Prostate gland (tissue), 2 donors: ENCODE results near the gene TSNAX.

Source experiments
- POLR2A ChIP-seq: fragments of 450-650 bp; IDR thresholded peaks from one replicate; pipeline ENCODE4 v1.6.1; 2016; ENCODE audit warnings: antibody characterized with exemption, mild to moderate bottlenecking
- POLR2AphosphoS5 ChIP-seq: sonication (generic); formaldehyde crosslinking; IDR thresholded peaks from one replicate; pipeline ENCODE4 v1.6.1; 2017; ENCODE audit warnings: antibody characterized with exemption
- TF ChIP-seq, protein P1 (sequence below), 4 experiments: fragments of 200-600 bp in 2 of 4; fragments of 450-650 bp in 2 of 4; sonication (generic) in 2 of 4; IDR thresholded peaks; 1 replicate in 3 of 4; 2 replicates in 1 of 4; pipeline ENCODE4 v1.5.1; 2016 to 2019; ENCODE audit warnings: antibody characterized with exemption in 4 of 4, mild to moderate bottlenecking in 2 of 4, moderate library complexity in 2 of 4

DNA sequence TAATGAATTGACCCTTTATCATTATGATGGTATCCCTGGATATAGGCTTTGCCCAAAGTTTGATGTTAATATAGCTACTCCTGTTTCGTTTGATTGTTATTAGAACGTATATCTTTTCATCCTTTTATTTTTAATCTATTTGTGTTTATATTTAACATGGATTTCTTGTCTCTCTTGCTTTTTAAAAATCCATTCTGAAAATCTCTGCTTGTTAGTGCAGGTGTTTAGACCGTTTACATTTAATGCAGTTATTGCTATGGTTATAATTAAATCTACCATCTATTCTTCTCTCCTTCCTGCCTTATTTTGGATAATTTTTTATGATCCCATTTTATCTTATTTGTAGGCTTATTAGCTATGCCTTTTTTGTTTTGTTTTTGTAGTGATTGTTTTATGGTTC is 12.4 kb downstream of the TSNAX start:
- TF ChIP-seq POLR2A = no peak
- TF ChIP-seq, protein P1, sequence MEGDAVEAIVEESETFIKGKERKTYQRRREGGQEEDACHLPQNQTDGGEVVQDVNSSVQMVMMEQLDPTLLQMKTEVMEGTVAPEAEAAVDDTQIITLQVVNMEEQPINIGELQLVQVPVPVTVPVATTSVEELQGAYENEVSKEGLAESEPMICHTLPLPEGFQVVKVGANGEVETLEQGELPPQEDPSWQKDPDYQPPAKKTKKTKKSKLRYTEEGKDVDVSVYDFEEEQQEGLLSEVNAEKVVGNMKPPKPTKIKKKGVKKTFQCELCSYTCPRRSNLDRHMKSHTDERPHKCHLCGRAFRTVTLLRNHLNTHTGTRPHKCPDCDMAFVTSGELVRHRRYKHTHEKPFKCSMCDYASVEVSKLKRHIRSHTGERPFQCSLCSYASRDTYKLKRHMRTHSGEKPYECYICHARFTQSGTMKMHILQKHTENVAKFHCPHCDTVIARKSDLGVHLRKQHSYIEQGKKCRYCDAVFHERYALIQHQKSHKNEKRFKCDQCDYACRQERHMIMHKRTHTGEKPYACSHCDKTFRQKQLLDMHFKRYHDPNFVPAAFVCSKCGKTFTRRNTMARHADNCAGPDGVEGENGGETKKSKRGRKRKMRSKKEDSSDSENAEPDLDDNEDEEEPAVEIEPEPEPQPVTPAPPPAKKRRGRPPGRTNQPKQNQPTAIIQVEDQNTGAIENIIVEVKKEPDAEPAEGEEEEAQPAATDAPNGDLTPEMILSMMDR (IDR thresholded peaks at IDR 0.05) = no peak
- TF ChIP-seq POLR2AphosphoS5 = no peak
